ENCODE measurements around the gene SLC25A29.

GRCh38 chr14:100288382-100289185, 17.7 kb downstream of the SLC25A29 start:
- TF ChIP-seq CTCF (optimal IDR thresholded peaks at IDR 0.05 in 1 of 3, IDR thresholded peaks at IDR 0.05 in 1 of 3, conservative IDR thresholded peaks at IDR 0.05 in 1 of 3; ENCODE audit: extremely low read depth in 1 of 3, insufficient read depth in 2 of 3, low read length in 3 of 3) (no peak), EZH2 (IDR thresholded peaks at IDR 0.05; ENCODE audit: low read length) (no peak)
